Measurements from ENCODE around the gene FRK. TPM values are rescaled to one million over a fixed set of nuclear protein-coding genes. Genes with fewer than 3 reads are reported as not detected.

FRK gene
- total RNA-seq, 1 experiment from 2014 or later = not detected

- H3K9ac ChIP-seq (ENCODE audit: low read length) = no peak overlapping the region
- no peaks in the 10 kb centered on the region for H3K4me1 ChIP-seq (ENCODE audit: low read length)
- no peak overlapping the region for H3K4me2 ChIP-seq (ENCODE audit: low read depth, low read length, poor library complexity, severe bottlenecking)
- no peak overlapping the region for H3K4me3 ChIP-seq (ENCODE audit: low read length)
- H3K79me2 ChIP-seq (ENCODE audit: low read length) = no peaks in the 10 kb centered on the region
- no peak overlapping the region for H2AFZ ChIP-seq (ENCODE audit: low read length)
- no peak overlapping the region for H3K27ac ChIP-seq (ENCODE audit: low read length)
- H3K9me3 ChIP-seq (ENCODE audit: low read length) = no peaks in the 10 kb centered on the region
- no peaks in the 10 kb centered on the region for H3K36me3 ChIP-seq (ENCODE audit: insufficient read depth, low read length)
- H4K20me1 ChIP-seq (ENCODE audit: insufficient read depth, low read depth, low read length) = no peaks in the 10 kb centered on the region
- no peak for DNase-seq
- no peaks in the 10 kb centered on the region for H3K27me3 ChIP-seq (ENCODE audit: low read length)
- H3K9me2 ChIP-seq (replicated peaks; ENCODE audit: insufficient read depth, low read length) = no peaks in the 10 kb centered on the region
These were observed 55.6 kb downstream of the FRK start for GRCh38 chr6:116004841-116005815.

DNA sequence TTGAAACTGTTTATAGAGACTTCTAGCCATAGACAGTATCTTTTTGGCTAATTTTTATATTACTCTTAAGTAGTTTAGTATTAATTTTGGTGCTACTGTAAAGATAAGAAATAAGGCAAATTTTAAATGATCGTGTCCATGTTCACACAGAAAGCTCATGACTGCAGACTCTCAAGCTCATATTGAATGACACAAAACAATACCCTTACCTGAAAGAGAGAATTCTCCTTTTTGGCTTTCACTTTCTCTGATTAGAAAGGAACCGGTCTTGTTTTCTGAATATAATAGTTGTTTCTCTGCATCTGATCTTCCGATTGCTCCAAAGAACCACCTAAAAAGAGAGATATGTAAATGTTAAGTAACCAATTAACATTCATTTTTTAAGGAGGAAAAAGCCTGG, 57.0 kb downstream of the FRK start:
- Histone ChIP-seq H3K9ac (ENCODE audit: low read length) (no peak overlapping the region), H3K9me2 (replicated peaks; ENCODE audit: insufficient read depth, low read length) (no peaks in the 10 kb centered on the region), H3K79me2 (ENCODE audit: low read length) (no peaks in the 10 kb centered on the region), H4K20me1 (ENCODE audit: insufficient read depth, low read depth, low read length) (no peaks in the 10 kb centered on the region), H3K27me3 (ENCODE audit: low read length) (no peaks in the 10 kb centered on the region), H2AFZ (ENCODE audit: low read length) (no peak overlapping the region), H3K4me3 (ENCODE audit: low read length) (no peak overlapping the region), H3K4me1 (ENCODE audit: low read length) (no peaks in the 10 kb centered on the region), H3K9me3 (ENCODE audit: low read length) (no peaks in the 10 kb centered on the region), H3K36me3 (ENCODE audit: insufficient read depth, low read length) (no peaks in the 10 kb centered on the region), H3K4me2 (ENCODE audit: low read depth, low read length, poor library complexity, severe bottlenecking) (no peak overlapping the region), H3K27ac (ENCODE audit: low read length) (no peak overlapping the region)
- no peak for DNase-seq

DNA sequence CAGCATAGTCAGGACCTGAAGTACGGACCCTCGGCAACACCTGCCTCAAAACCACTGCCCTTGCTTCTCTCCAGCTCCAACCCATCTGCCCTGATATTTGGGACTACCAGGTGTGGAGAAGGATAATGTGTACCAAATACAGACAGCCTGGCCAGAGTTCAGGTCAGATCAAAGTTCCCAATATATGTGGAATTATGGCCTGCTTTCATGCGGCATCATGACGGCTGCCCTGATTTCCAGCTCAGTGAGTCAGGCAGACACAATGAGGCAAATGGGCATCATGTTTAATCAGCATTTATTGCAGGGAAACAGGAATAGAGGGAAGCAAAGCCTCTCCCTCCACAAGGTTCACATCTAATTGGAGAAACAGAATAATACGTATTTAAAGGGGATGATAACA, 57.9 kb downstream of the FRK start:
- H3K4me2 ChIP-seq (ENCODE audit: low read depth, low read length, poor library complexity, severe bottlenecking) = no peak overlapping the region
- H3K79me2 ChIP-seq (ENCODE audit: low read length) = no peaks in the 10 kb centered on the region
- no peaks in the 10 kb centered on the region for H3K9me3 ChIP-seq (ENCODE audit: low read length)
- no peak overlapping the region for H3K9ac ChIP-seq (ENCODE audit: low read length)
- no peaks in the 10 kb centered on the region for H4K20me1 ChIP-seq (ENCODE audit: insufficient read depth, low read depth, low read length)
- no peak overlapping the region for H3K4me3 ChIP-seq (ENCODE audit: low read length)
- no peaks in the 10 kb centered on the region for H3K36me3 ChIP-seq (ENCODE audit: insufficient read depth, low read length)
- no peak overlapping the region for H2AFZ ChIP-seq (ENCODE audit: low read length)
- no peaks in the 10 kb centered on the region for H3K9me2 ChIP-seq (replicated peaks; ENCODE audit: insufficient read depth, low read length)
- no peaks in the 10 kb centered on the region for H3K27me3 ChIP-seq (ENCODE audit: low read length)
- no peak overlapping the region for H3K27ac ChIP-seq (ENCODE audit: low read length)
- DNase-seq = no peak
- H3K4me1 ChIP-seq (ENCODE audit: low read length) = no peaks in the 10 kb centered on the region

DNA sequence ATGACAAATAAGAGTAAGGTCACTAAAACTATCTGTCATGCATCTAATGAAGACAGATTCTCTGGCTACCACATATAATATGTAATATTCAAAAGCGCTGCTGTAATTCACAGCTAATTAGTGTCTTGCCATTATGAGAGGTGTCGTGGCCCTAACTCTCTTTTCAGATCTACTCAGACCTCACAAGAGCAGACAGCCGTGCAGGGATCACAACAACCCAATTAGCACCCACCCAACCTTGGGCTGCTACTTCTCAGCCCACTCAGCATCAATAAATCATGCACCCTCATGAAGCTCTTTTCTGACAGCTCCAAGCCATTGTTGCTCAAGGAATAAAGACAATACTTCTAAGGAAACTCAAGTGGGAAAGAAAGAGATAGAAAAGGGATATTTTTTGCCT, 61.5 kb downstream of the FRK start:
- Histone ChIP-seq H2AFZ (ENCODE audit: low read length) (no peak overlapping the region), H3K27ac (ENCODE audit: low read length) (no peak overlapping the region), H4K20me1 (ENCODE audit: insufficient read depth, low read depth, low read length) (no peaks in the 10 kb centered on the region), H3K79me2 (ENCODE audit: low read length) (no peaks in the 10 kb centered on the region), H3K4me3 (ENCODE audit: low read length) (no peak overlapping the region), H3K36me3 (ENCODE audit: insufficient read depth, low read length) (no peaks in the 10 kb centered on the region), H3K9me3 (ENCODE audit: low read length) (no peaks in the 10 kb centered on the region), H3K9ac (ENCODE audit: low read length) (no peak overlapping the region), H3K27me3 (ENCODE audit: low read length) (no peaks in the 10 kb centered on the region), H3K4me1 (ENCODE audit: low read length) (no peaks in the 10 kb centered on the region), H3K4me2 (ENCODE audit: low read depth, low read length, poor library complexity, severe bottlenecking) (no peak overlapping the region), H3K9me2 (replicated peaks; ENCODE audit: insufficient read depth, low read length) (no peaks in the 10 kb centered on the region)
- no peak for DNase-seq

- Histone ChIP-seq H3K4me1 (ENCODE audit: low read length) (no peaks in the 10 kb centered on the region), H3K9me3 (ENCODE audit: low read length) (no peaks in the 10 kb centered on the region), H3K27ac (ENCODE audit: low read length) (no peak overlapping the region), H3K36me3 (ENCODE audit: insufficient read depth, low read length) (no peaks in the 10 kb centered on the region), H2AFZ (ENCODE audit: low read length) (no peak overlapping the region), H3K27me3 (ENCODE audit: low read length) (no peaks in the 10 kb centered on the region), H3K9me2 (replicated peaks; ENCODE audit: insufficient read depth, low read length) (no peaks in the 10 kb centered on the region), H3K4me3 (ENCODE audit: low read length) (no peak overlapping the region), H3K79me2 (ENCODE audit: low read length) (no peaks in the 10 kb centered on the region), H3K4me2 (ENCODE audit: low read depth, low read length, poor library complexity, severe bottlenecking) (no peak overlapping the region), H4K20me1 (ENCODE audit: insufficient read depth, low read depth, low read length) (no peaks in the 10 kb centered on the region), H3K9ac (ENCODE audit: low read length) (no peak overlapping the region)
- no peak for DNase-seq
These were observed 62.6 kb downstream of the FRK start for GRCh38 chr6:115997990-115998585.

DNA sequence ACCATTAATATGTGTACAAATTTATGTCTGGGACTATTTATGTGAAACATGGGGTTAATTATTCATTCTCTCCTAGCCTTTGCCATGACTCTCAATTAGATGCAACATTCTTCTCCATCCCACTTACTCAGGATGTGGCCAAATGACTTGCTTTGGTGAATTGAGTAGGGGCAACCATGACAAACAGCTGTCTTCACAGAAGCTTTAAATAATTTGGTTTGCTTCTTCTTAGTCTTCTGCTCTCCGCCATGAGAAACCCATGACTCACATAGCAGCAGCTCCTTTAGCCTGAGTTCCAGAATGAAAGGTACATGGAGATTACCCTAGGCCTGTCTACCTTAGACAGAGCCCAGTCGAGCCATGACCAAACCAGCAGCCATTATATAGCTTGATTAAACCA, 74.7 kb downstream of the FRK start:
- no peak for DNase-seq
- no peaks in the 10 kb centered on the region for H3K79me2 ChIP-seq (ENCODE audit: low read length)
- H3K27ac ChIP-seq (ENCODE audit: low read length) = no peak overlapping the region
- no peaks in the 10 kb centered on the region for H3K27me3 ChIP-seq (ENCODE audit: low read length)
- no peak overlapping the region for H3K4me3 ChIP-seq (ENCODE audit: low read length)
- H3K4me1 ChIP-seq (ENCODE audit: low read length) = no peaks in the 10 kb centered on the region
- no peaks in the 10 kb centered on the region for H4K20me1 ChIP-seq (ENCODE audit: insufficient read depth, low read depth, low read length)
- H3K4me2 ChIP-seq (ENCODE audit: low read depth, low read length, poor library complexity, severe bottlenecking) = no peak overlapping the region
- no peak overlapping the region for H3K9ac ChIP-seq (ENCODE audit: low read length)
- no peaks in the 10 kb centered on the region for H3K9me2 ChIP-seq (replicated peaks; ENCODE audit: insufficient read depth, low read length)
- no peaks in the 10 kb centered on the region for H3K9me3 ChIP-seq (ENCODE audit: low read length)
- H2AFZ ChIP-seq (ENCODE audit: low read length) = no peak overlapping the region
- no peaks in the 10 kb centered on the region for H3K36me3 ChIP-seq (ENCODE audit: insufficient read depth, low read length)

GRCh38 chr6:115984809-115985208, 75.9 kb downstream of the FRK start:
- Histone ChIP-seq H3K9ac (ENCODE audit: low read length) (no peak overlapping the region), H2AFZ (ENCODE audit: low read length) (no peak overlapping the region), H3K4me2 (ENCODE audit: low read depth, low read length, poor library complexity, severe bottlenecking) (no peak overlapping the region), H3K79me2 (ENCODE audit: low read length) (no peaks in the 10 kb centered on the region), H3K36me3 (ENCODE audit: insufficient read depth, low read length) (no peaks in the 10 kb centered on the region), H3K4me3 (ENCODE audit: low read length) (no peak overlapping the region), H3K9me2 (replicated peaks; ENCODE audit: insufficient read depth, low read length) (no peaks in the 10 kb centered on the region), H3K9me3 (ENCODE audit: low read length) (no peaks in the 10 kb centered on the region), H3K27me3 (ENCODE audit: low read length) (no peaks in the 10 kb centered on the region), H4K20me1 (ENCODE audit: insufficient read depth, low read depth, low read length) (no peaks in the 10 kb centered on the region), H3K4me1 (ENCODE audit: low read length) (no peaks in the 10 kb centered on the region), H3K27ac (ENCODE audit: low read length) (no peak overlapping the region)
- no peak for DNase-seq

GRCh38 chr6:115983998-115984397, 76.7 kb downstream of the FRK start:
- Histone ChIP-seq H3K79me2 (ENCODE audit: low read length) (no peaks in the 10 kb centered on the region), H3K9me3 (ENCODE audit: low read length) (no peaks in the 10 kb centered on the region), H3K9ac (ENCODE audit: low read length) (no peak overlapping the region), H3K4me3 (ENCODE audit: low read length) (no peak overlapping the region), H3K36me3 (ENCODE audit: insufficient read depth, low read length) (no peaks in the 10 kb centered on the region), H3K9me2 (replicated peaks; ENCODE audit: insufficient read depth, low read length) (no peaks in the 10 kb centered on the region), H4K20me1 (ENCODE audit: insufficient read depth, low read depth, low read length) (no peaks in the 10 kb centered on the region), H3K4me2 (ENCODE audit: low read depth, low read length, poor library complexity, severe bottlenecking) (no peak overlapping the region), H2AFZ (ENCODE audit: low read length) (no peak overlapping the region), H3K27me3 (ENCODE audit: low read length) (no peaks in the 10 kb centered on the region), H3K27ac (ENCODE audit: low read length) (no peak overlapping the region), H3K4me1 (ENCODE audit: low read length) (no peaks in the 10 kb centered on the region)
- no peak for DNase-seq
